Neural progenitor cell (in vitro differentiated cells): ENCODE data around the gene IKZF3.

Experiments
- CTCF ChIP-seq: fragments of 200-600 bp; sonication (generic); IDR thresholded peaks from 2 replicates; pipeline ENCODE4 v1.5.1; 2017; ENCODE audit warnings: antibody characterized with exemption, mild to moderate bottlenecking
- EZH2 ChIP-seq: fragments of 200-600 bp; sonication (generic); IDR thresholded peaks from 2 replicates; pipeline ENCODE4 v1.6.1; 2017; ENCODE audit warnings: antibody characterized with exemption, mild to moderate bottlenecking, moderate library complexity
- EZH2phosphoT487 ChIP-seq: fragments of 200-600 bp; sonication (generic); IDR thresholded peaks from 2 replicates; pipeline ENCODE4 v1.6.1; 2017; ENCODE audit warnings: antibody characterized with exemption

- TF ChIP-seq EZH2 (no peak), CTCF (no peak), EZH2phosphoT487 (no peak)
Observed at GRCh38 chr17:39742856-39743436, 121.2 kb downstream of the IKZF3 start.
